ENCODE data around the gene NOC4L. TPM values are rescaled to one million over a fixed set of nuclear protein-coding genes. Genes with fewer than 3 reads are reported as not detected.

Gene NOC4L
- total RNA-seq, 1 donor from 2014 or later, result 3.5 TPM

DNA sequence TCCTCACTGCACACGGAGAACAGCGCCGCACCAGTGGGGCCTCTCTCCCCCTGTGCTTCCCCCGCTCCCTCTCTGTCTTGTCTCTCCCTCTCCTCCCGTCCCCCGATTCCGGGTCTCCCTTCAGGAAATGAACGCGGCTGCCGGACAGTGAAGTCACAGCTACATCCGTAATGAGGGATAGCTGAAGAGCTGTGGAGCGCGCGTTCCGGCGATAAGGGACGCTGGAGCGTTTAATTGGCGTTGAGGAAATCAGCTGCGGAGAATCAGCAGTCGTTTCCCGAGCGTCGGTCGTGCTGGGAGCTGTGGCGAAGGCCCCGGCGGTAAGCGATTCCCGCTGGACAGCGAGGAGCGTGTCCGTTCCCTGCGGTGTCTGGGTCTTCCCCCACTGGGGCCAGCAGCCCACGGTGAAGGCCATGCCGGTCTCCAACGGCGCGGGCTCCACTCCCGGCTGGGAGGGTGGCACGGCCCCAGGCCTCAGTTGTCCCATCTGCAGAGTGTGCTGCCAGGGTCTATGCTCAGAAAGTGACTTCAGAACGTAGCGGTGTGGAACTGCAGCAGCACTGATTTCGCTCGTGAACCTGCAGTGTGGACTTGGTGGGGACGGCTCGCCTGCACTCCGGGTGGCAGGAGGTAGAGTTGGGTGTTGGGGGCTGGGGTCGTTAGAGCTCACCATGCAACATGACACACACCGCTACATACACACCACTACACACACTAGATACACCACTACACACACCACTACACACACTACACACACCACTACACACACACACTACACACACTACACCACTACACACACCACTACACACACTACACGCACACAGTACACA, 10.9 kb downstream of the NOC4L start:
- Mint-ChIP-seq H3K36me3 (no peaks in the 10 kb centered on the region), H3K4me1 (no peaks in the 10 kb centered on the region), H3K4me3 (no peak overlapping the region), H3K27ac (no peak overlapping the region), H3K27me3 (ENCODE audit: insufficient read depth, low read depth) (peaks cover 2% of the 10 kb centered on the region), H3K9me3 (no peaks in the 10 kb centered on the region)
- no peak overlapping the region for H2AFZ ChIP-seq (replicated peaks)
- H4K20me1 ChIP-seq (ENCODE audit: low read depth), result peaks cover 9% of the 10 kb centered on the region
- no peaks in the 10 kb centered on the region for H3K36me3 ChIP-seq
- no peak overlapping the region for H3K9ac ChIP-seq
- no peaks in the 10 kb centered on the region for H3K27me3 ChIP-seq
- H3K79me2 ChIP-seq (ENCODE audit: low read depth), result no peaks in the 10 kb centered on the region
- H3K9me3 ChIP-seq (ENCODE audit: low read depth), result no peaks in the 10 kb centered on the region
- H3K4me2 ChIP-seq, result no peak overlapping the region
- no peak overlapping the region for H3K27ac ChIP-seq
- no peak overlapping the region for H3K4me3 ChIP-seq
- peak; percentile 38 for DNase-seq (ENCODE audit: low spot score)
- TF ChIP-seq, protein P1, sequence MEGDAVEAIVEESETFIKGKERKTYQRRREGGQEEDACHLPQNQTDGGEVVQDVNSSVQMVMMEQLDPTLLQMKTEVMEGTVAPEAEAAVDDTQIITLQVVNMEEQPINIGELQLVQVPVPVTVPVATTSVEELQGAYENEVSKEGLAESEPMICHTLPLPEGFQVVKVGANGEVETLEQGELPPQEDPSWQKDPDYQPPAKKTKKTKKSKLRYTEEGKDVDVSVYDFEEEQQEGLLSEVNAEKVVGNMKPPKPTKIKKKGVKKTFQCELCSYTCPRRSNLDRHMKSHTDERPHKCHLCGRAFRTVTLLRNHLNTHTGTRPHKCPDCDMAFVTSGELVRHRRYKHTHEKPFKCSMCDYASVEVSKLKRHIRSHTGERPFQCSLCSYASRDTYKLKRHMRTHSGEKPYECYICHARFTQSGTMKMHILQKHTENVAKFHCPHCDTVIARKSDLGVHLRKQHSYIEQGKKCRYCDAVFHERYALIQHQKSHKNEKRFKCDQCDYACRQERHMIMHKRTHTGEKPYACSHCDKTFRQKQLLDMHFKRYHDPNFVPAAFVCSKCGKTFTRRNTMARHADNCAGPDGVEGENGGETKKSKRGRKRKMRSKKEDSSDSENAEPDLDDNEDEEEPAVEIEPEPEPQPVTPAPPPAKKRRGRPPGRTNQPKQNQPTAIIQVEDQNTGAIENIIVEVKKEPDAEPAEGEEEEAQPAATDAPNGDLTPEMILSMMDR (IDR thresholded peaks at IDR 0.05), result no peak
- TF ChIP-seq EZH2phosphoT487 (IDR thresholded peaks at IDR 0.05) (no peak), EZH2 (IDR thresholded peaks at IDR 0.05) (no peak)
- no peaks in the 10 kb centered on the region for H3K4me1 ChIP-seq
- H3F3A ChIP-seq (ENCODE audit: low read depth), result peaks cover 30% of the 10 kb centered on the region

DNA sequence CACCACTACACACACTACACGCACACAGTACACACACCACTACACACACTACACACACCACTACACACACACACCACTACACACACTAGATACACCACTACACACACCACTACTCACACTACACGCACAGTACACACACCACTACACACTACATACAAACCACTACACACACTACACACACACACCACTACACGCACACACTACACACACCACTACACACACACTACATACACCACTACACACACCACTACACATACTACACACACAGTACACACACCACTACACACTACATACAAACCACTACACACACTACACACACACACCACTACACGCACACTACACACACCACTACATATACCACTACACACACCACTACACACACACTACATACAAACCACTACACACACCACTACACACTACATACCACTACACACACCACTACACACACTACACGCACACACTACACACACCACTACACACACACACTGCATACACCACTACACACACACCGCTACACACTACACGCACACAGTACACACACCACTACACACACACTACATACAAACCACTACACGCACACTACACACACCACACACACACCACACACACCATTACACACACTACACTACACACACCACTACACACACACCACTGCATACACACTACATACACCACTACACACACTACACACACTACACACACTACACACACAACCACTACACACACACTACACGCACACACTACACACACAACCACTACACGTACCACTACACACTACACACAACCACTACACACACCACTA, 11.7 kb downstream of the NOC4L start:
- no peaks in the 10 kb centered on the region for H3K4me1 ChIP-seq
- no peak overlapping the region for H3K9ac ChIP-seq
- no peak for DNase-seq (ENCODE audit: low spot score)
- Mint-ChIP-seq H3K4me3 (no peak overlapping the region), H3K4me1 (no peaks in the 10 kb centered on the region), H3K27ac (no peak overlapping the region), H3K36me3 (no peaks in the 10 kb centered on the region), H3K27me3 (ENCODE audit: insufficient read depth, low read depth) (peaks cover 2% of the 10 kb centered on the region), H3K9me3 (no peaks in the 10 kb centered on the region)
- no peaks in the 10 kb centered on the region for H3K27me3 ChIP-seq
- H3K27ac ChIP-seq, result no peak overlapping the region
- no peak overlapping the region for H2AFZ ChIP-seq (replicated peaks)
- no peak overlapping the region for H3K4me2 ChIP-seq
- H3F3A ChIP-seq (ENCODE audit: low read depth), result peaks cover 30% of the 10 kb centered on the region
- H4K20me1 ChIP-seq (ENCODE audit: low read depth), result peaks cover 9% of the 10 kb centered on the region
- TF ChIP-seq, protein P1 (IDR thresholded peaks at IDR 0.05), result no peak
- TF ChIP-seq EZH2phosphoT487 (IDR thresholded peaks at IDR 0.05) (no peak), EZH2 (IDR thresholded peaks at IDR 0.05) (no peak)
- H3K79me2 ChIP-seq (ENCODE audit: low read depth), result no peaks in the 10 kb centered on the region
- H3K4me3 ChIP-seq, result no peak overlapping the region
- no peaks in the 10 kb centered on the region for H3K9me3 ChIP-seq (ENCODE audit: low read depth)
- H3K36me3 ChIP-seq, result no peaks in the 10 kb centered on the region

DNA sequence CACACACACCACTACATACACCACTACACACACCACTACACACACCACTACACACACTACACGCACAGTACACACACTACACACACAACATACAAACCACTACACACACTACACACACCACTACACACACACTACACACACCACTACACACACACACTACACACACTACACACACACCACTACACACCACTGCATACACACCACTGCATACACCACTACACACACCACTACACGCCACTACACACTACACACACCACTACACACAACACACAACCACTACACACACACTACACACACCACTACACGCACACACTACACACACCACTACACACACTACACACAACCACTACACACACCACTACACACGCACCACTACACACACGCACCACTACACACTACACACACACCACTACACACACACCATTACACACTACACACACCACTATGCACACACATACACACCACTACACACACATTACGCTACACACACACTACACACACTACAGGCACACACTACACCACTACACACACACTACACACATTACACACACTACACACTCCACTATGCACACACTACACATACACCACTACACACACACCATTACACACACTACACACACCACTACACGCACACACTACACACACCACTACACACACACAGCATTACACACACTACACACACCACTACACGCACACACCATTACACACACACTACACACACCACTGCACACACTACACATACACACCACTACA, 12.5 kb downstream of the NOC4L start:
- Histone ChIP-seq H3K36me3 (no peaks in the 10 kb centered on the region), H3K4me3 (no peak overlapping the region), H3F3A (ENCODE audit: low read depth) (peaks cover 30% of the 10 kb centered on the region), H4K20me1 (ENCODE audit: low read depth) (peaks cover 9% of the 10 kb centered on the region), H3K9ac (no peak overlapping the region), H3K4me1 (no peaks in the 10 kb centered on the region), H3K4me2 (no peak overlapping the region), H3K9me3 (ENCODE audit: low read depth) (no peaks in the 10 kb centered on the region), H2AFZ (replicated peaks) (no peak overlapping the region), H3K79me2 (ENCODE audit: low read depth) (no peaks in the 10 kb centered on the region), H3K27me3 (peaks cover 2% of the 10 kb centered on the region), H3K27ac (no peak overlapping the region)
- no peaks in the 10 kb centered on the region for H3K9me3 Mint-ChIP-seq
- no peak overlapping the region for H3K27ac Mint-ChIP-seq
- no peaks in the 10 kb centered on the region for H3K4me1 Mint-ChIP-seq
- no peak for DNase-seq (ENCODE audit: low spot score)
- TF ChIP-seq, protein P1 (IDR thresholded peaks at IDR 0.05), result no peak
- no peak for TF ChIP-seq EZH2phosphoT487 (IDR thresholded peaks at IDR 0.05)
- TF ChIP-seq EZH2 (IDR thresholded peaks at IDR 0.05), result no peak
- peaks cover 2% of the 10 kb centered on the region for H3K27me3 Mint-ChIP-seq (ENCODE audit: insufficient read depth, low read depth)
- H3K4me3 Mint-ChIP-seq, result no peak overlapping the region
- H3K36me3 Mint-ChIP-seq, result no peaks in the 10 kb centered on the region

Data from neural progenitor cell (in vitro differentiated cells).